IMR-90 (cell line): Measurements from ENCODE around the gene S100A8. TPM values are rescaled to one million over a fixed set of nuclear protein-coding genes. Genes with fewer than 3 reads are reported as not detected.
"Not testable (repeated sequence)": the region's sequence is repeated elsewhere in the genome, so short reads cannot be mapped to it uniquely, and the experiment has no call there.

Experiments used
- ATAC-seq: fragments of 200-7000 bp; cut with Tn5 transposase; 2 replicates; pipeline ENCODE4 v1.9.1; 2020; ENCODE audit warnings: low read depth, mild to moderate bottlenecking, moderate library complexity
- BruUV-seq: library from RNA; stranded (reverse); fragments of 400-500 nt; replicated peaks from 2 replicates; lab custom pipeline; 2021; lab: Mats Ljungman, UMichigan
- CTCF ChIA-PET: fragments of 300-600 bp; formaldehyde crosslinking; extraction: SDS; loops from one replicate; lab custom pipeline; 2021; ENCODE audit warnings: antibody characterized with exemption; lab: Yijun Ruan, JAX
- POLR2A ChIA-PET: fragments of 300-600 bp; sonication (Branson Sonifier 250); formaldehyde crosslinking; loops from one replicate; lab custom pipeline; 2022; ENCODE audit warnings: antibody characterized with exemption; ENCODE audit not compliant: unreplicated experiment; lab: Charles Lee
- DNase-seq: peaks from one replicate; pipeline ENCODE4 v3.0.0; 2013
- H2AFZ ChIP-seq: replicated peaks from 2 replicates; pipeline ENCODE3; 2013; ENCODE audit warnings: low read length, mild to moderate bottlenecking; ENCODE audit not compliant: poor library complexity
- H2AK5ac ChIP-seq: 2 replicates; pipeline ENCODE4 v1.6.1; 2013; ENCODE audit warnings: low read depth, low read length, inconsistent platforms
- H2AK9ac ChIP-seq: replicated peaks from 2 replicates; pipeline ENCODE3; 2013; ENCODE audit warnings: mild to moderate bottlenecking, low read depth, low read length, moderate library complexity; ENCODE audit not compliant: poor library complexity
- H2BK120ac ChIP-seq: 2 replicates; pipeline ENCODE4 v1.6.1; 2013; ENCODE audit warnings: low read depth, low read length, inconsistent platforms
- H2BK15ac ChIP-seq: 3 replicates; pipeline ENCODE4 v1.6.1; 2013; ENCODE audit warnings: low read depth, low read length, inconsistent platforms
- H2BK20ac ChIP-seq: 2 replicates; pipeline ENCODE4 v1.6.1; 2013; ENCODE audit warnings: low read depth, mild to moderate bottlenecking, inconsistent platforms, low read length, moderate library complexity
- H2BK5ac ChIP-seq: 2 replicates; pipeline ENCODE4 v1.6.1; 2013; ENCODE audit warnings: mild to moderate bottlenecking, low read depth, low read length, inconsistent platforms; ENCODE audit not compliant: poor library complexity, severe bottlenecking
- H3K14ac ChIP-seq: replicated peaks from 2 replicates; pipeline ENCODE4 v1.6.1; 2013; ENCODE audit warnings: low read depth, low read length, inconsistent platforms
- H3K18ac ChIP-seq: 2 replicates; pipeline ENCODE4 v1.6.1; 2013; ENCODE audit warnings: low read depth, low read length, control low read depth
- H3K23ac ChIP-seq: 2 replicates; pipeline ENCODE4 v1.6.1; 2013; ENCODE audit warnings: low read depth, low read length, inconsistent platforms
- H3K27ac ChIP-seq: 2 replicates; pipeline ENCODE4 v1.5.1; 2013; ENCODE audit warnings: mild to moderate bottlenecking, control low read depth, low read length; ENCODE audit not compliant: insufficient read depth
- H3K27me3 ChIP-seq: 2 replicates; pipeline ENCODE4 v1.6.1; 2013; ENCODE audit warnings: low read length; ENCODE audit not compliant: control insufficient read depth, insufficient read depth
- H3K36me3 ChIP-seq: 2 replicates; pipeline ENCODE4 v1.6.1; 2013; ENCODE audit warnings: low read length, mixed read lengths; ENCODE audit not compliant: control insufficient read depth, insufficient read depth
- H3K4ac ChIP-seq: 2 replicates; pipeline ENCODE4 v1.6.1; 2013; ENCODE audit warnings: low read depth, low read length, inconsistent platforms
- H3K4me1 ChIP-seq: 2 replicates; pipeline ENCODE4 v1.6.1; 2013; ENCODE audit warnings: low read length, mixed read lengths; ENCODE audit not compliant: control insufficient read depth, insufficient read depth
- H3K4me2 ChIP-seq: 2 replicates; pipeline ENCODE4 v1.6.1; 2013; ENCODE audit warnings: low read depth, mild to moderate bottlenecking, control low read depth, low read length, moderate library complexity
- H3K4me3 ChIP-seq: 2 replicates; pipeline ENCODE4 v1.5.1; 2013; ENCODE audit warnings: low read depth, mild to moderate bottlenecking, control low read depth, low read length, moderate library complexity; ENCODE audit not compliant: insufficient read depth
- H3K56ac ChIP-seq: 2 replicates; pipeline ENCODE4 v1.6.1; 2013; ENCODE audit warnings: low read length, inconsistent platforms; ENCODE audit not compliant: insufficient read depth; ENCODE audit errors: extremely low read depth
- H3K79me1 ChIP-seq, 2 experiments: 2 replicates each; pipeline ENCODE4 v1.6.1; 2013; ENCODE audit warnings: low read length in 2 of 2, inconsistent platforms in 1 of 2, low read depth in 1 of 2
- H3K9ac ChIP-seq: 2 replicates; pipeline ENCODE4 v1.6.1; 2013; ENCODE audit warnings: low read depth, low read length, control low read depth
- H3K9me1 ChIP-seq: 2 replicates; pipeline ENCODE4 v1.6.1; 2013; ENCODE audit warnings: low read length, inconsistent platforms; ENCODE audit not compliant: insufficient read depth
- H3K9me3 ChIP-seq: 2 replicates; pipeline ENCODE4 v1.6.1; 2013; ENCODE audit warnings: low read length; ENCODE audit not compliant: control insufficient read depth, insufficient read depth
- H4K20me1 ChIP-seq: 2 replicates; pipeline ENCODE4 v1.6.1; 2013; ENCODE audit warnings: low read length, inconsistent platforms; ENCODE audit not compliant: insufficient read depth
- H4K5ac ChIP-seq: 2 replicates; pipeline ENCODE4 v1.6.1; 2013; ENCODE audit warnings: mild to moderate bottlenecking, low read depth, low read length, control low read depth
- H4K8ac ChIP-seq, 2 experiments: 2 replicates each; pipeline ENCODE4 v1.6.1; 2013; ENCODE audit warnings: low read depth in 2 of 2, low read length in 2 of 2, control low read depth in 1 of 2, inconsistent platforms in 1 of 2
- H4K91ac ChIP-seq: 2 replicates; pipeline ENCODE4 v1.6.1; 2013; ENCODE audit warnings: low read depth, low read length, inconsistent platforms; ENCODE audit not compliant: insufficient read depth
- WGBS, 2 experiments: methylation state at CpG; one replicate each; pipeline versions ENCODE4 v1.1.5 to v1.1.7; 2013; ENCODE audit warnings: missing lambda C conversion rate in 2 of 2; ENCODE audit not compliant: insufficient read length in 1 of 2; ENCODE audit errors: extremely low coverage in 2 of 2; 5-methylcytosine and 5-hydroxymethylcytosine counted together
- dilution Hi-C: fragments of 300-500 bp; cut with HindIII; formaldehyde crosslinking; loops from one replicate; pipeline ENCODE4 v1.14.3; 2018; ENCODE audit warnings: low sequenced_read_pairs; ENCODE audit not compliant: unreplicated experiment
- in situ Hi-C: fragments of 300-500 bp; cut with MboI; formaldehyde crosslinking; loops from 3 replicates; pipeline ENCODE4 v1.14.3; 2019; ENCODE audit warnings: low sequenced_read_pairs, inconsistent platforms, mixed read lengths
- intact Hi-C: fragments of 100-400 bp; cut with micrococcal nuclease; formaldehyde crosslinking; loops from 2 replicates; pipeline ENCODE4 v1.10.0; 2022
- polyA plus RNA-seq, 3 experiments: library from polyadenylated mRNA; depleted of rRNA; stranded (reverse); fragments of >200 nt; gene quantifications; 2 replicates each; pipeline ENCODE4 v1.2.3, GENCODE V29; 2012; ENCODE audit warnings: low replicate concordance in 1 of 3
- total RNA-seq: library from RNA; depleted of rRNA; stranded (reverse); fragments of >200 nt; gene quantifications from 2 replicates; pipeline ENCODE4 v1.2.3, GENCODE V29; 2012

The S100A8 gene
- total and polyA plus RNA-seq, 2 of the 4 experiments (the other 2 are of a cell fraction), result not detected

- BruUV-seq, H3K36me3 ChIP-seq, H2AK9ac ChIP-seq, H3K14ac ChIP-seq, H4K8ac ChIP-seq, H2BK20ac ChIP-seq, H3K4me2 ChIP-seq, H3K56ac ChIP-seq, H2AFZ ChIP-seq, H2BK5ac ChIP-seq, H2BK15ac ChIP-seq, DNase-seq, H3K4ac ChIP-seq, H3K23ac ChIP-seq, H3K4me3 ChIP-seq, CTCF ChIA-PET, H4K20me1 ChIP-seq, H3K9me3 ChIP-seq, H3K27ac ChIP-seq, H3K18ac ChIP-seq, ATAC-seq, H3K27me3 ChIP-seq, dilution Hi-C loops, H3K9ac ChIP-seq, H3K79me1 ChIP-seq, POLR2A ChIA-PET, H4K5ac ChIP-seq, H3K4me1 ChIP-seq, H2BK120ac ChIP-seq, in situ Hi-C loops, H4K91ac ChIP-seq, H3K9me1 ChIP-seq, H2AK5ac ChIP-seq, intact Hi-C loops: not testable (repeated sequence)
- 0% methylated on average over 1 of the region's 2 CpGs; no CpG with 5 or more reads in 1 of the 2 experiments for WGBS, 2 experiments
These were observed 28.5 kb upstream of the S100A8 start for GRCh38 chr1:153419436-153419793.

- H2AK9ac ChIP-seq, H2BK120ac ChIP-seq, H3K4me2 ChIP-seq, H3K56ac ChIP-seq, POLR2A ChIA-PET, H3K4ac ChIP-seq, H2BK5ac ChIP-seq, H3K14ac ChIP-seq, H3K79me1 ChIP-seq, H2BK15ac ChIP-seq, H4K8ac ChIP-seq, H3K9ac ChIP-seq, dilution Hi-C loops, H4K91ac ChIP-seq, H2AFZ ChIP-seq, H3K27ac ChIP-seq, H3K4me3 ChIP-seq, BruUV-seq, H3K18ac ChIP-seq, ATAC-seq, in situ Hi-C loops, H3K27me3 ChIP-seq, H3K4me1 ChIP-seq, DNase-seq, H3K9me3 ChIP-seq, H3K36me3 ChIP-seq, intact Hi-C loops, H2BK20ac ChIP-seq, H3K9me1 ChIP-seq, H4K5ac ChIP-seq, CTCF ChIA-PET, H2AK5ac ChIP-seq, H3K23ac ChIP-seq, H4K20me1 ChIP-seq: not testable (repeated sequence)
- no CpG with 5 or more reads among the region's 7 CpGs for WGBS, 2 experiments
These were observed 28.0 kb upstream of the S100A8 start for GRCh38 chr1:153418758-153419435.
